Measurements from ENCODE around the gene NYAP1. TPM values are rescaled to one million over a fixed set of nuclear protein-coding genes. Genes with fewer than 3 reads are reported as not detected.
"Not testable (repeated sequence)": the region's sequence is repeated elsewhere in the genome, so short reads cannot be mapped to it uniquely, and the experiment has no call there.

Gene NYAP1
- total RNA-seq, 1 donor from 2014 or later: 0.55 TPM

DNA sequence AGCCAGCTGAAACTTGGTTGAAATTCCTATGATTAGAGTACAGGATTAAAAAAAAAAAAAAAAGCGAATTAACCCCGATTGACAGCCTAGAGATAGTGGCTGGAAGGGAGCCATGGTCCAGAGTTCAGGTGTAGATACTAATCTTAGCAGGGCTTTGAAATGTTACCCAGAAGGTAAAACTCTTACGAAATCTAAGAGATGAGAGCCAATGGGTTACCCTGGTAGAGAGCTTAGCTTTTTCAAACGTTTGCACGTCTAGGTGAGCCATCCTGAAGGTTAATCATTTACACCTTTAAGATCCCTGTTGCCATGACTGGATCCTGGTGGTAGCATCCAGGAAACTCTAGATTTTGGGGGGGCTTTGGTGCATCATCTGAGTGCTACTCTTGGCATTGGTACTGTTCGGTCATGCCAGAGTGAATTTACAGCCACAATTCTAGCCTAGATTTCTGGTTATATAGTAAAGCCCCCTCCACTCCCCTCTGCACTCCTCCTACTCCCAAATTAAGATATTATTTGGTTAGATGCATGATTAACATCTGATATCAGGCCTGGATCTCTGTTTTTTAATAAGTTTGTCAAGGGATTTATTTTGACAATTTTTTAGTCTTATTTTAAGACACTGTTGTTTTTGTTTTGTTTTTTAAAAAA, 56.5 kb downstream of the NYAP1 start:
- Histone ChIP-seq H3K9me3 (no peaks in the 10 kb centered on the region), H3K27me3 (no peaks in the 10 kb centered on the region), H3K4me3 (peak overlapping the region; percentile 75), H3K27ac (peak overlapping the region; percentile 51), H3K36me3 (no peaks in the 10 kb centered on the region), H3K4me1 (peaks cover 26% of the 10 kb centered on the region)
- ATAC-seq (no peak), DNase-seq (no peak)
- TF ChIP-seq, protein P1, sequence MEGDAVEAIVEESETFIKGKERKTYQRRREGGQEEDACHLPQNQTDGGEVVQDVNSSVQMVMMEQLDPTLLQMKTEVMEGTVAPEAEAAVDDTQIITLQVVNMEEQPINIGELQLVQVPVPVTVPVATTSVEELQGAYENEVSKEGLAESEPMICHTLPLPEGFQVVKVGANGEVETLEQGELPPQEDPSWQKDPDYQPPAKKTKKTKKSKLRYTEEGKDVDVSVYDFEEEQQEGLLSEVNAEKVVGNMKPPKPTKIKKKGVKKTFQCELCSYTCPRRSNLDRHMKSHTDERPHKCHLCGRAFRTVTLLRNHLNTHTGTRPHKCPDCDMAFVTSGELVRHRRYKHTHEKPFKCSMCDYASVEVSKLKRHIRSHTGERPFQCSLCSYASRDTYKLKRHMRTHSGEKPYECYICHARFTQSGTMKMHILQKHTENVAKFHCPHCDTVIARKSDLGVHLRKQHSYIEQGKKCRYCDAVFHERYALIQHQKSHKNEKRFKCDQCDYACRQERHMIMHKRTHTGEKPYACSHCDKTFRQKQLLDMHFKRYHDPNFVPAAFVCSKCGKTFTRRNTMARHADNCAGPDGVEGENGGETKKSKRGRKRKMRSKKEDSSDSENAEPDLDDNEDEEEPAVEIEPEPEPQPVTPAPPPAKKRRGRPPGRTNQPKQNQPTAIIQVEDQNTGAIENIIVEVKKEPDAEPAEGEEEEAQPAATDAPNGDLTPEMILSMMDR (IDR thresholded peaks at IDR 0.05): no peak
- intact Hi-C loops (cut with DNase I): no loop called here

DNA sequence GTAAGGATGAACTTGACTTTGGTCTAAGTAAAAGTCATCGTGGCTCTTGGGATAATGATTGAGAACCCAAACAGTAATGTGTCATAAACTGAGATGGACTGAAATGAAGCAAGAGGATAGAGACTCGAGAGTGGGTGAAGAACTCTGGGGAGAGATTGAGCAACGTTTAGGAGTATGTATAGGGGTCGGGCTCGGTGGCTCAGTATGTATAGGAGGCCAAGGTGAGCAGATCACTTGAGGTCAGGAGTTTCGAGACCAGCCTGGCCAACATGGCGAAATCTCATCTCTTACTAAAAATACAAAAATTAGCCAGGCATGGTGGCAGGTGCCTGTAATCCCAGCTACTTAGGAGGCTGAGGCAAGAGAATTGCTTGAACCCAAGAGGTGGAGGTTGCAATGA, 57.6 kb downstream of the NYAP1 start:
- H3K4me1 ChIP-seq: peaks cover 37% of the 10 kb centered on the region
- H3K27me3 ChIP-seq; ATAC-seq; intact Hi-C loops (cut with DNase I); H3K27ac ChIP-seq; DNase-seq; H3K9me3 ChIP-seq; H3K4me3 ChIP-seq; H3K36me3 ChIP-seq: not testable (repeated sequence)

DNA sequence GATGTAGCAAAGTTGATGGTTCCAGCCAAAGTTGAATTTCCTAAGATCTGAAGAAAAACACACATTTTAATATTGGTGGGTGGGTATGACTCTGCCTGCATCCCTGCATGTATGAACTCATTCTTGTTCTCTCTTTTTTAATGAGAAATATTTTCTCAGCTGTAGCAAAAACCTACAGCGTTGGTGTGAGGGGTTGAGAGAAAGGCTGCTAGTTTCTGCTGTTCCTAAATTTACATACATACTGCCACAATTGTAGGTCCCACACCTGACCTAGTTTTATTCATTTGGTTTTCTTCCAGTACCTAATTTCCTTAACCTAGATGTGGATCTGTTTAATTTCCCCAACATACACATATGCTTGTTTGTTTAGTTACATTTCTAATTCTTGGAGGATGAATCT, 59.9 kb downstream of the NYAP1 start:
- H3K27me3 ChIP-seq: no peaks in the 10 kb centered on the region
- DNase-seq: no peak
- H3K27ac ChIP-seq: no peak overlapping the region
- H3K4me1 ChIP-seq: peaks cover 56% of the 10 kb centered on the region
- TF ChIP-seq, protein P1 (IDR thresholded peaks at IDR 0.05): no peak
- intact Hi-C loops (cut with DNase I): no loop called here
- no peak overlapping the region for H3K4me3 ChIP-seq
- ATAC-seq: no peak
- no peaks in the 10 kb centered on the region for H3K9me3 ChIP-seq
- no peaks in the 10 kb centered on the region for H3K36me3 ChIP-seq

DNA sequence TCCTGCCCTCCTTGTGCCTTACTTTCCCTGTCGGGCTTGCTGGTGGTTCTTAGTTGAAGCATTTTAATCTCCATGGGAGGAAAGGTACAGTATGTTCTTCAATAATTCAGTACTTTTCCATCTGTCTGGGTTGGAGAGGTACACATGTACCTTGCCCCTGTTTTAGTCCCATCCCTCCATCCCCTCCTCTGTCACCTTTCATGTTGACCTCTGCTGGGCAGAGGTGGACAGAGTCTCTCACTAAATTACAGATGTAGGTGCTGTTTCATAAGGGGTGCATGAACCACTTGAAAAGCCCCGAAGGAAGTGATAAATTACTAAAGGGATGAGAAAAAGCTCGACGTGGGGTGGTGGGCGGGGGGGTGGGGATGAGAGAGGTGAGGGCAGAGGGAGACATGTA, 60.7 kb downstream of the NYAP1 start:
- Histone ChIP-seq H3K4me1 (peaks cover 62% of the 10 kb centered on the region), H3K9me3 (no peaks in the 10 kb centered on the region), H3K36me3 (no peaks in the 10 kb centered on the region), H3K4me3 (no peak overlapping the region), H3K27ac (peak overlapping the region; percentile 77), H3K27me3 (no peaks in the 10 kb centered on the region)
- intact Hi-C loops (cut with DNase I): no loop called here
- no peak for DNase-seq
- ATAC-seq: no peak
- TF ChIP-seq, protein P1 (IDR thresholded peaks at IDR 0.05): no peak

Other genes starting within 250 kb of the NYAP1 start
- not detected for gene SPDYE3, start 176.2 kb upstream of the NYAP1 start, total RNA-seq
- gene PILRB, start 125.8 kb upstream of the NYAP1 start, total RNA-seq: 38.1 TPM
- gene PILRA, start 110.4 kb upstream of the NYAP1 start, total RNA-seq: 36.9 TPM
- 4.8 TPM for gene ZCWPW1, start 55.2 kb upstream of the NYAP1 start, total RNA-seq
- 36.3 TPM for gene MEPCE, start 54.1 kb upstream of the NYAP1 start, total RNA-seq
- 24.7 TPM for gene PPP1R35, start 47.4 kb upstream of the NYAP1 start, total RNA-seq
- gene SPACDR, start 19.7 kb upstream of the NYAP1 start, total RNA-seq: 1.8 TPM
- 51.8 TPM for gene TSC22D4, start 4.7 kb upstream of the NYAP1 start, total RNA-seq
- gene AGFG2, start 55.3 kb downstream of the NYAP1 start, total RNA-seq: 36.0 TPM
- 6.4 TPM for gene SAP25, start 90.0 kb downstream of the NYAP1 start, total RNA-seq
- 88.0 TPM for gene LRCH4, start 102.2 kb downstream of the NYAP1 start, total RNA-seq
- gene FBXO24, start 102.4 kb downstream of the NYAP1 start, total RNA-seq: 1.4 TPM
- 57.2 TPM for gene PCOLCE, start 118.4 kb downstream of the NYAP1 start, total RNA-seq
- 14.7 TPM for gene MOSPD3, start 128.6 kb downstream of the NYAP1 start, total RNA-seq
- 0.41 TPM for gene TFR2, start 157.6 kb downstream of the NYAP1 start, total RNA-seq
- not detected for gene ACTL6B, start 172.5 kb downstream of the NYAP1 start, total RNA-seq
- 208 TPM for gene GNB2, start 189.8 kb downstream of the NYAP1 start, total RNA-seq
- gene GIGYF1, start 210.3 kb downstream of the NYAP1 start, total RNA-seq: 44.5 TPM
- gene POP7, start 222.2 kb downstream of the NYAP1 start, total RNA-seq: 20.2 TPM
- gene EPO, start 236.5 kb downstream of the NYAP1 start, total RNA-seq: not detected
- not detected for gene ZAN, start 249.7 kb downstream of the NYAP1 start, total RNA-seq